HG03103 (cell line): ENCODE results near the gene RGR.
"Not testable (repeated sequence)": the region's sequence is repeated elsewhere in the genome, so short reads cannot be mapped to it uniquely, and the experiment has no call there.

Source experiments
- ATAC-seq: cut with Tn5 transposase; IDR thresholded peaks from one replicate; pipeline ENCODE4 v1.9.1; 2021; ENCODE audit warnings: low read depth; ENCODE audit not compliant: unreplicated experiment

Gene RGR

DNA sequence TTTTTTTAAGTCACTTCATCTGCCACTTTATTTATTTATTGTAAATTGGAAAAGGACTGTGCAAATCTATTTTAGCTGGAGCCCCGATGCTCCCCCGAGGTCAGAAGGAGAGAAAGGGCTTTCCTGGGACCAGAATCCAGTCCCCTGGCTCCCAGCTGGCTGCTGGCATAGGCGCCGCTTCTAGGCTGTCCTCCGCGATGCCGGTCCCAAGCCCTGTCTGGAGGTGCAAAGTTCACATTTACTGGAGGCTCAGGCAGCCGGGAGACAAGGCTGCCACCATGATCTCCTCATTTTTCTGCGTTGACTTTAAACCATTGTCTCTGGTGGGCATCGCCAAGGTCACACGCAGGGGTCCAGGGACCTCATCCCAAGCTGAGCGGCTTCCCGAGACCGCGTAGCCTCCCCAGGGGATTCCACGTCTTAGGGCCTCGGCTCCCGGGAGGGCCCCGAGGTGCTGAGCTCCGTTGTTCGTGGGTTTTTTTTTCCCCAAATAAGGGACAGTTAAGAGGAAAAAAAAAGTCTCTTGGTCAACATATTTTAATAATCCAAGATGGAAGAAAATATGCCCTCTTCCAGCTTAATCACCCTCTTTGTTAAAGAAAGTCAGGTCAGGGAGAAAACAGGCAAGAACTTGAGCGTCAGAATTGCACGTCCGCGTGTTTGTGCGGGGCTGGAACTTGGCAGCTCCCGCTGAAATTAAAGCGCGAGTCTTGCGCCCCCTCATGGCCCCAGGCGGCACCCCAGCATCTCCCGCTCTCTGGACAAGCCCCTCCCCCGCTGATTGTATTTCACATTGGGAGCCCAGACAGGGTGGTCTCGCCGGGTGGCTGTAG, 11.9 kb downstream of the RGR start:
- ATAC-seq = peak; percentile 82

DNA sequence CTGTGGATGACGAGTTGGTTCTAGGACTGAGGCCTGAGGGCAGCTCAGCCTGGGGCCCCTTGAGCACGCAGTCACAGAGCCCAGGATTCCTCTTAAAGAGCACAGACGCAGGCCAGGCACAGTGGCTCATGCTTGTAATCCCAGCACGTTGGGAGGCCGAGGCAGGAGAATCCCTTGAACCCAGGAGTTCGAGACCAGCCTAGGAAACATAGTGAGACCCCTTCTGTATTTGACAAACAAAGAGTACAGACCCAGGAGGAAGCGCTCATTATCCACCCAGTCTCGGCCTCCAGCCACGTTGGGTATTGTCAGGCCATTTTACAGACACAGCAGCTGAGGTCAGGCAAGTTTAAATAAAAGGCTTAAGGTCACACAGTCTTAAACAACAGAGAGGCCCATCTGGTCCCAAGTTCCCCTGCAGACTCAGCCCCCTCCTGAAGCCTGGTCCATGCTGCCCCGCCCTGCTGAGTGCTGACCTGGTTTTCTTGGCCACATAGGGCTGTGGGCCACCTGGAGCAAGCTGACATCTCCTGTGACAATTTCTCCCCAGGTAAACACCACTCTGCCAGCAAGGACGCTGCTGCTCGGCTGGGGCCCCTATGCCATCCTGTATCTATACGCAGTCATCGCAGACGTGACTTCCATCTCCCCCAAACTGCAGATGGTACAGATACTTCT, 12.6 kb downstream of the RGR start:
- no peak for ATAC-seq

DNA sequence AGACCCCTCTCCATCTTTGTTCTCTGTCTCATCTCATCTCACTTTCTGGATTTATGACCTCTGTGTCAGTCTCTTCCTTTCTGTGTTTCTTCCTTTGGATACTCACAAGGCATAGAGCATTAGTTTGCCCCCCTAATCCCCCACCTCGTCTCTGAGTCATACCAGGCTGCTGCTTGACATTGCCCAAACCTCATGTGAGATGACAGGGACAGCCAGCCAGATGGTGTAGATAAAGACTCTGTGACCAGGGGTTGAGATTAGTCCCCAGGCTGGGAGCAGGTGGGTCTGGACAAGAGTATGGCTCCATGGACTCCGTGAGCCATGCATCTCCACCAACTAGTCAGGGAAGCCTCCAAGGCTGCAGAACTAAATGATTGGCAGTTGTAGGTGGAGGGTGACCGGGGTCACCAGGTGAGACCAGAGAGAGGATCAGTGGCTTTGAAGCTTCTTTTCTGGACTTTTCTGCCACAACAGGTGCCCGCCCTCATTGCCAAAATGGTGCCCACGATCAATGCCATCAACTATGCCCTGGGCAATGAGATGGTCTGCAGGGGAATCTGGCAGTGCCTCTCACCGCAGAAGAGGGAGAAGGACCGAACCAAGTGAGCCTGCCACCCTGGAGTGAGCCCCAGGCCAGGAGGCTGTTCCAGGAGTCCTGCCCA, 13.3 kb downstream of the RGR start:
- no peak for ATAC-seq

DNA sequence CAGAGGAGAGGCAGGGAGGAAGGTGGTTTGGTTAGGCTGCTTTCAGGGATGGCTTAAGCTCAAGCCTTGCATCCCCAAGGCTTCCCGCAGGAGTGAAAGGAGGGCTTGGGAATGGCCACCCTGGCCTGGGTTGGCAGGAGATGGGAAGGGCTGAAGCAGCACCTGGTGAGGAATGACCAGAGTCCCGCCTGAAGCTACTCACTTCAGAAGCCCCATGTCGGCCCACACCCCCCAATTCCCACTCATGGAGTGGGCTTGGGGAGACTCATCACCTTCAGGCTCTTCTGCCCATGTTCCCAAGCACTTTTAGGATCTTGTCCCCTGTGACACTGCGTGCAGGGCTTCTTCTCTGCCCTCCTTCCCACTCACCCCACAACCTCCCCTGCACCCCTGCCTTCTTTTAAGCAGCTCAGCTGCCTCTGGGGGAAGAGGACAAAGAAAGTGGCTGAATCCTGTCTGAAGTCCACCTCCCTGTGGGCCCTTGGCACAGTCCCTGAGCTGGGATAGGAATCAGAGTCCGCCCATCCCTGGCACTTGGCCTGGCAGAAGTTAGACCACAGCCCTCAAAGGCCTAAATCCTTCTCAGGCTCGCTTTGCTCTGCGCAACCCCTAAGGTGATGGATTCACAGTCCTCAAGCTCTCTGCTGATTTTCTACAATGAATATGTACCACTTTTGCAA, 16.5 kb downstream of the RGR start:
- ATAC-seq = no peak

DNA sequence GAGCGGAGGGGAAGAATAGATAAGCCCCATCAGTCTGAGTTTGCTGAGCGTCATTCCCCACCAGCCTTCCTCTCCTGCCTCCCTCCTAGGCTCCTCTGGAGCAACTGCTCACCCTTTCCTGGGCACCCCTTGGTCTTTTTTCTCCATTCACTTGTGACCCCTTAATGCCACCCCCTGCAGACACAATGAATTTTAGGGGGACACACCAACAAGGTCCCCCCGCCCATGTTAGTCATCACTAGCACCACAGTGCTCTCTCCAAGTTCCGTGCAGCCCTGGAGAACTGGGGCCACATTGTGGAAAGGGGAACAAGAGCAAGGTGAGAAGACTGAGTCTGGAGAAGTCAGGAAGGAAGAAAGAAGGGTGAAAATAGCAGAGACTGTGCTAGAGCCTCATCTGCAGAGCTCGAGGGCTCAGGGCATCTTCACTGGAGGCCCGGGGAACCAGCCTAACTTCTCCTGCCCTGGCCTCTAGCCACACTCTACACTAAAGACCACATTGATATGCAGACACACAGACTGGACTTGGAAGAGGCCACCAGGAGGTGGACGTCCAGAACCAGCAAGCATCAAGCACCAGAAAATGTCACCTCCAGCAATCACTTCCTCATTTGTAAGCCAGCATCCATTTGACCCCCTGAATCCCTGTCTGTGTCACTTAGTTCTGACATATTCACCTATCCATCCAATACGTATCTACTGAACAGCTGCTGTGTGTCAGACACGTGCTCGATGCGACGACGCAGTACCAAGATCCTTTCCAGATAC, 17.5 kb downstream of the RGR start:
- ATAC-seq = no peak

DNA sequence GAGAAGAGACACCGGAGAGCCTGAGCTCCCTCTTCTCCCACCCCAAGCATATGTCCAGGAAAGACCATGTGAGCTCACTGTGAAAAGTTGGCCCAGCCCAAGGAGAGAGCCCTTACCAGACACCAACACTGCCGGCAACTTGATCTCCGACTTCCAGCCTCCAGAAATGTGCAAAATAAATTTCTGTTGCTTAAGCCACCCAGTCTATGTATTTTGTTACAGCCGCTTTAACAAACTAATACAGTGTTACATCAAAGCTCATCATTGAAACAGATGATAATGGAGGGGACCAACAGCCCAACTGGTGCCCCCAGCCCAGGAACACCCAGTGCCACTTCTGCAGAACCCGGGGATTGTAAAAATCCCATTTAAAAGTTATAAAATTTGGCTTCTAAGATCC, 18.9 kb downstream of the RGR start:
- ATAC-seq = no peak

DNA sequence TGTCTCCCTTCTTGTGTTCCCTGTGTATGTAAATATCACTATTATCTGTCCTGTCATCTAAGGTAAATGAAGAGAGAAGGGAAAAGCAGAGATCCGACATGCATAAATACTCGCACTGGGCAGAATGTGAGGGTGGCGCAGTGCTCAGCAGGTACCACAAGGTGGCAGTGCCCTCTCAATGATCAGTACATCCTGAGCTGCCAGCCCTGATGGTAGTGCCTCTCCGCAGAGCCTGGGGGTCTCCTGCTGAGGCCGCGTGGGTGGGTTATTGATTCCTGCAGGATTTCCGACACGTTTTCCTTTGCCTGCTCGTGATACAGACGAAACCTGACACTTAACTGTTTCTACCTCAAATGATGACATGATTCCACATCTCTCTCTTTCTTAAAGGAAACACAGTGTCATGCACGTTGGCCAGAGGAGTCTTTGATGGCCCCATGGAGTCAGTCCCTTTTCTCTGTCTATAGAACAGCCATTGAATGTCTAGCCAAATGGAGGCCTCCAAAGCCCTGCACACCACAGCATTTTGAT, 19.8 kb downstream of the RGR start:
- ATAC-seq = peak; percentile 95

DNA sequence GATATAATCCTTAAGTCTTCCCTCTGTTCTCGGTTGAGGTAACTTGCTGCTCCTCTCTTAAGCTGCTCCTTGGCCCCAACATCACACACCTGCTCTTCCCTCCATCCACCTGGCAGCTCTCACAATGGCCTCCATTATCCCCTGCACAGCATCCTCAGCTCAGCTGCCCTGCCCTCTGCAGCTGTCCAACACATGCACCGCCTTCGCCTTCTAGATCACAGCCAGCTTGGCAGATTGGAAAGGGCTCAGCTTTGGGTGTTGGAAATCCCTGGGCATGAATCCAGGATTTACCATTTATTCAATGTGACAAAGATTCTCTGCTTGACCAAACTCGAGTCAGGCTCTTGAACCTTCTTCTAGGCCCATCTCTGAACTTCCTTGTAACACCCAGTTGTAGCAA, 20.6 kb downstream of the RGR start:
- no peak for ATAC-seq

DNA sequence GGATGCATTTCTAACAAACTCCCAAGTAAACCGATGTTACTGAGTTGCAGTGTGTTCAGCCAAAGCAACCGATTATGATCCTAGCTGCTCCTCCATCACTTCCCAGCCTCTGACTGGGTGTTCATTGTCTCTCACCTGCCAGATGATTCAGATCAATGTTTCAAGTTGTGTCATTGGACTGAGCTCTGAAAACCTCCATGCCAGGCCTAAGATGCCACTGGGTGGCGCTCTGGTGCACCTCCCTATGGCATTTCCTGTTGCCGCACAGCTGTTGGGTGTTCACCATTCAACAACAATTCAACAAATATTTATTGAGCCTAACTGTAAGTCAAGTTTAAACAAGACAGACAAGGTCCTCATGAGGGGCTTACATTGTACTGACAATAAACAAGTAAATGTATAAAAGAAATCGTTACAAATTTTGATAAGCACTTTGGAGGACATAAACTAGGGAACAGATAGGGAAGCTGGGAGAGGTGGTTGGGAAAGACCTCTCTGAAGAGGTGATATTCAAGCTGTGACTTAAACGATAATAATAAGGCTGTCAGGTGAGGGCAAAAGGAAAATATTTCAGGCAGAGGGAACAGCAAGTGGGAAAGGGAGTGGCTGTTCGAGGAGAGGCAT, 22.8 kb downstream of the RGR start:
- ATAC-seq = no peak

DNA sequence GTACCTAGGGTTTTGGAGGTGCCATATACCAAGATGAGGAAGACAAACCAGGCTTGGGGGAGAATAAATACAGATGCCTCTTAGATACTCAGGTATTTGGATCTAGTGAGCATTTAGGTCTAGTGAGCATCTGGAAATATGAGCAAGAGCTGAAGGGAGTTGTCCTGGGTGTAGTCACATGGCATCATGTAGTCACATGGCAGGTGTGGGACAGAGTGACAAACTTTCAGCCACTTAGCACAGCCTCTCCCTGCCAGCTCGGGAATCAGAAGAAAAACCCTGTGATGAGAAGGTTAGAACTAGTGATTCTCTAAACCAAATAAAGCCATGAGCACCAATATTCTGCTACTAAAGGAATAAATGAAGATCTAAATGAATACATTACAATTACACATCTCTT, 24.3 kb downstream of the RGR start:
- ATAC-seq = no peak

DNA sequence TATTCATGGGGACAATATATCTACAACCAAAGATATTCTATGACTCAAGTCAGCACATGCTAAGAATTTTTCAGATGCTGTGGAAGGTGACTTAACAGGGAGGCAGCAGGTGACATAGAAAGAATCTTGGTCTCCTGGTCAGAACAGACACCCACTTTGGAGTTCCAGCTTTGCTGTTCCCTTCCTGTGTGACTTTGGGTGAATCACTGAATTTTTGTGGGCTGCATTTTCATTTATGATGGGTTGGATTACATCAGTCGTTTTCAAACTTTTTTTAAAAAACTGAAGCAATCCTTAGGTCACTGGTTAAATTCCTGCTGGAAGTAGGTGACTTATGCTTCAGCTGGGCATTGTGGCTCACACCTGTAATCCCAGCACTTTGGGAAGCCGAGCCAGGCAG, 24.9 kb downstream of the RGR start:
- ATAC-seq = no peak

DNA sequence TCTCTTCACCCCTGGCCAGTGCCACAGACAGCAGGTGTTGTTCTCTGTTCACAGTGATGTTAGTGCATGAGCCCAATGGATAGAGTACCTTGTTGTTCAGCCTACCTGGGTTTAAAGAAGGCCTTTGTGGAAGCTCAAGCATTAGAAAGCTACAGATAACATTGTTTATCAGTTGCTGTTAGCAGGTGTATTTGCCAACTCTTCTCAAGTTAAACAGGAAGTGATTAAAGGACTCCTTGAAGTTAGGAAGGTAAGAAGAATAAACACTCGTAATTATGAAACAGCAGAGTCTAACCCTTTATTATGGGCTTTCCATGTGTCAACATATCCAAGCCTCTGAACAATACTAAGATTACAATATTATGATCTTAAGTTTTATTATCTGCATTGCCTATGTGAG, 25.9 kb downstream of the RGR start:
- no peak for ATAC-seq

DNA sequence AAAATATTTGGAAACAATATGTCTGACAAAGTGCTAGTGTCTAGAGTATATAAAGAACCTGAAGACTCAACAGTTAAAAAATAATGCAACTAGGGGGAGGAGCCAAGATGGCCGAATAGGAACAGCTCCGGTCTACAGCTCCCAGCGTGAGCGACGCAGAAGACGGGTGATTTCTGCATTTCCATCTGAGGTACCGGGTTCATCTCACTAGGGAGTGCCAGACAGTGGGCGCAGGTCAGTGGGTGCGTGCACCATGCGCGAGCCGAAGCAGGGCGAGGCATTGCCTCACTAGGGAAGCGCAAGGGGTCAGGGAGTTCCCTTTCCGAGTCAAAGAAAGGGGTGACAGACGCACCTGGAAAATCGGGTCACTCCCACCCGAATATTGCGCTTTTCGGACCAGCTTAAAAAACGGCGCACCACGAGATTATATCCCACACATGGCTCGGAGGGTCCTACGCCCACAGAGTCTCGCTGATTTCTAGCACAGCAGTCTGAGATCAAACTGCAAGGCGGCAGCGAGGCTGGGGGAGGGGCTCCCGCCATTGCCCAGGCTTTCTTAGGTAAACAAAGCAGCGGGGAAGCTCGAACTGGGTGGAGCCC, 35.1 kb downstream of the RGR start:
- not testable (repeated sequence) for ATAC-seq

DNA sequence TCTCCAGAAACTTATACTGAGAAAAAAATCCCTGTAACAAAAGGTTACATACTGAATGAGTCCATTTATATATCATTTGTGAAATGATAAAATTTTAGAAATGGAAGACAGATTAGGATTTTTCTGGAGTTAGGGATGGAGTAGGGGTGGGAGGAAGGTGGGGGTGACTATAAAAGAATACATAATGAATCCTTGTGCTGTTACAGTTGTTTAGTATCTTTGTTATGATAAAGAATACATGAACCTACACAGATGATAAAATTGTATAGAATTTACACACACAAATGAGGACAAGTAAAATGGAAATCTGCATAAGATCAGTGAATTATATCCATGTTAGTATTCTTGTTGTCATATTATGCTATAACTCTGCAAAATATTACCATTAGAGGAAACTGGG, 41.8 kb downstream of the RGR start:
- ATAC-seq = no peak

DNA sequence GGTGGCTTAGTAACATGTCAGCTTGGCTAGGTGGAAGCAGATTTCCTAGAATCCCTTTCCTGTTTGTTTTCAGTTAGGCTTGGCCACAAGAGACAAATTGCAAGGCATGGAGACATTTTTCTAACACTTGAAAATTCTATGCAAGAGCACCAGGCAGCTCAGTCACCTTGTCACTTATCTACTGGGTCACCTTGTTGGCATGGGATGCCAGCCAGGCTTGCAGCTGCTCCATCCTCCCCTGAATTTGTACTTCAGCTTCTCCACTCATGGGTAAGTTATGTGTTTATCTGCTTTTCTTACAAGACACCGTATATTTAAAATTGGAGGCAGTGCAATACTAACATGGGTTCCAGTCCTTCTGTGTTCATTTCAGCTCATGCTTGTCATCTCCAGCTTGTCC, 43.3 kb downstream of the RGR start:
- ATAC-seq = no peak

DNA sequence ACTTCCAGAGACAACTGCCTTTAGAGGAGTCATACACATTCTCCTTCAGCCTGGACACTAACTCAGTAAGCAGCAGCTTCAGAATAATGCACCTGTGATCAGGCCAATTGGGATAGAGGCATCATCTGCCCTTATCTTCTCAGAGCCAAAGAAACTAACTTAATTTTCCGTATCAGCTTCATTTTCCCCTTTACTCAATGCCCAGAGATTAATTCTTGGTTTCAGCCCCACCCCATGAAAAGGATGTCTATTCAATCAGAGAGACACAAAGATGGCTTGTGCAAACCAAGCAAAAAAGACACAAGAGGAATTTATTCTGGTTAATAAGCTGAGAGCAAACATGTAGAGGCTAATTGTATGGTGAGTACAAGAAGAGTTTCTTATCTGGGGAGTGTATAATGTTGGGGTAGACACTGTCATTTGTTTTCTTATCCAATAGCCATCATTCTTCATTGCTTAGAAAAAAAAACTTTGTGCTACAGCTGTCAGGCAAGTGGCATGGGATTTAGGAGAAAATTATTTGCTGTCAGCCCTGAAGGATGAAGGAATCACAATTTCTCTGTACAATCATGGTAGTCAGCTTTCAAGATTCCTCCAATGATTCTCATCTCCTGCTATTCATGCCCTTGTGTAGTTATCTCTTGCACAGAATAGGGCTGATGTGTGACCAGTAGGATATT, 44.8 kb downstream of the RGR start:
- no peak for ATAC-seq

DNA sequence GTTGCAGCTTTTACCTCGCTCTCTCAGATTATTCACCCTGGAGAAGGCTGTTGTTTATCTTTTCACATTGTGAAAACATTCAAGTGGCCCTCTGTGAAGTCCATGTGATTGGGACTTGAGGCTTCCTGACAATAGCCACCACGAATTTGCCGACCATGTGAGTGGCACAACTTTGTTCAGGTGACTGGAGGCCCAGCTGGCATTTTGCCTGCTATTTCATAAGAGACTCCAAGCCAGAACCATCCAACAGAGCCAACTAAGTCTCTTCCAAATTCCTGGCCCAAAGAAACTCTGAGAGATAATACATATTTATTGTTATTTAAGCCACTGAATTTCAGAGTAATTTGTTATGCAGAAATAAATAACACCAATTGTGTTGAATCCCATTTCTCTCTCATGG, 45.4 kb downstream of the RGR start:
- ATAC-seq = no peak

DNA sequence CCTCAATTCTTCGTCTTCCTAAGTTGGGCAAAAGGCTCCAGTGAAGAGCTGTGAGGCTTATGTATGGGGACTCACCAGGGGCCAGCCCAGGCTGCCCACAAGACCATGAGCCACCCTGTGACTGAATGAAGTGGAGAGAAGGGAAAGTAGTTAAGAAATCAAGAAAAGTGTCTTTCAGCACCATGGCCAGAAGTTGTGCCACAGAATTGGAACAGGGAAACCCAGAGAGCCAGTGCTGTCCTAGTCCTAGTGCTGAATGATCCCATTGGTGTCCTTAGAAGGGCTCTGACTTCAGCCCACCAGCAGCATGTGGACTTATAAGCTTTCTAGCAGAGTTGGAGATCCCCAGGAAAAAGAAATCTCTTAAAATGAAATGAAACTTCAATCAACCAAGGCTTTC, 46.5 kb downstream of the RGR start:
- no peak for ATAC-seq

DNA sequence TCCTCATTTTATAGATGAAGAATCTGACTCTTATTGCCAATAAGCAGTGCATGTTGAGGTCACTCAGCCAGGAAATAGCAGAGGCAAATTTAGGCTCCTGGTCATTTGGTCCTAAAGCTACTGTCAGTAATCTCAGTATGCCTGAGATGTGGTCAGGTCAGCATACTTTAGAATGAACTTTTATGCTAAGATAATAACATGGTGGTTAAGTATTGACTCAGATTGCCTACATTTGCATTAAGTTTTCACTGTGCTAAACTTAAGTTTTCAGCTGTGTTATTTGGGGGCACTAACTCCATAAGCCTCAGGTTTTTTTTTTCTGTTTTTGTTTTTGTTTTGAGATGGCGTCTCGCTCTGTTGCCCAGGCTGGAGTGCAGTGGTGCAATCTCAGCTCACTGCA, 47.6 kb downstream of the RGR start:
- ATAC-seq = peak; percentile 56
